Measurements from ENCODE around the gene DSP.

DSP gene

GRCh38 chr6:7556394-7557106 is 15.1 kb downstream of the DSP start:
- Histone ChIP-seq H3F3A (ENCODE audit: low read depth) (no peaks in the 10 kb centered on the region), H3K9me3 (ENCODE audit: insufficient read depth, low read depth, low read length) (no peaks in the 10 kb centered on the region), H3K4me2 (ENCODE audit: low read depth, low read length, poor library complexity, severe bottlenecking) (no peak overlapping the region), H3K36me3 (ENCODE audit: insufficient read depth, low read length) (no peaks in the 10 kb centered on the region), H3K27me3 (ENCODE audit: insufficient read depth, low read length, poor library complexity, severe bottlenecking) (no peaks in the 10 kb centered on the region), H4K20me1 (ENCODE audit: insufficient read depth, low read length, poor library complexity, severe bottlenecking) (no peaks in the 10 kb centered on the region), H3K79me2 (ENCODE audit: insufficient read depth, low read length) (no peaks in the 10 kb centered on the region), H3K4me1 (ENCODE audit: insufficient read depth, low read length, poor library complexity, severe bottlenecking) (no peaks in the 10 kb centered on the region), H3K9ac (ENCODE audit: low read depth, low read length, poor library complexity, severe bottlenecking) (no peak overlapping the region), H3K4me3 (ENCODE audit: low read length, poor library complexity, severe bottlenecking) (no peak overlapping the region), H2AFZ (ENCODE audit: low read length) (no peak overlapping the region), H3K9me2 (replicated peaks; ENCODE audit: low read depth, low read length) (no peaks in the 10 kb centered on the region)
- no peak for TF ChIP-seq EZH2phosphoT487 (IDR thresholded peaks at IDR 0.05; ENCODE audit: borderline replicate concordance)
- TF ChIP-seq, protein P1, sequence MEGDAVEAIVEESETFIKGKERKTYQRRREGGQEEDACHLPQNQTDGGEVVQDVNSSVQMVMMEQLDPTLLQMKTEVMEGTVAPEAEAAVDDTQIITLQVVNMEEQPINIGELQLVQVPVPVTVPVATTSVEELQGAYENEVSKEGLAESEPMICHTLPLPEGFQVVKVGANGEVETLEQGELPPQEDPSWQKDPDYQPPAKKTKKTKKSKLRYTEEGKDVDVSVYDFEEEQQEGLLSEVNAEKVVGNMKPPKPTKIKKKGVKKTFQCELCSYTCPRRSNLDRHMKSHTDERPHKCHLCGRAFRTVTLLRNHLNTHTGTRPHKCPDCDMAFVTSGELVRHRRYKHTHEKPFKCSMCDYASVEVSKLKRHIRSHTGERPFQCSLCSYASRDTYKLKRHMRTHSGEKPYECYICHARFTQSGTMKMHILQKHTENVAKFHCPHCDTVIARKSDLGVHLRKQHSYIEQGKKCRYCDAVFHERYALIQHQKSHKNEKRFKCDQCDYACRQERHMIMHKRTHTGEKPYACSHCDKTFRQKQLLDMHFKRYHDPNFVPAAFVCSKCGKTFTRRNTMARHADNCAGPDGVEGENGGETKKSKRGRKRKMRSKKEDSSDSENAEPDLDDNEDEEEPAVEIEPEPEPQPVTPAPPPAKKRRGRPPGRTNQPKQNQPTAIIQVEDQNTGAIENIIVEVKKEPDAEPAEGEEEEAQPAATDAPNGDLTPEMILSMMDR (conservative IDR thresholded peaks at IDR 0.05; ENCODE audit: low read length): no peak

DNA sequence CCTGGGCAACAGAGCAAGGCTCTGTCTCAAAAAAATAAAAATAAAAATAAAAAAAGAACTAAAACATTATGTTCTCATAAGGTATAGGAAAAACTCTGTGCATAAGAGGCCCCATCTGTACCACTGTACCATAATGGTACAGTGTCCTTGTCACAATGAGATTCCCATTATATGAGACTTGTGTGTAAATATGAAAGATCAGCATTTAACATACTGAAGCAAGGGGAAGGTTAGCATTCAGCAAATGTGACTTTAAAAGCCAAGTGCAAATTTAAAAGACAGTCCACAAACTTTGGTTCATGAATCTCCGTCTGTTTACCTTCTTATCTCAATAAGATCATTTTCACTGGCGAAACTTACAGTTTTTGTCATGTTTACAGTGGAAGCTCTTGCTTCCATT is 16.2 kb downstream of the DSP start:
- Histone ChIP-seq H4K20me1 (ENCODE audit: insufficient read depth, low read length, poor library complexity, severe bottlenecking) (no peaks in the 10 kb centered on the region), H3K9me2 (replicated peaks; ENCODE audit: low read depth, low read length) (no peaks in the 10 kb centered on the region), H2AFZ (ENCODE audit: low read length) (no peak overlapping the region), H3K36me3 (ENCODE audit: insufficient read depth, low read length) (no peaks in the 10 kb centered on the region), H3K4me3 (ENCODE audit: low read length, poor library complexity, severe bottlenecking) (no peak overlapping the region), H3K27me3 (ENCODE audit: insufficient read depth, low read length, poor library complexity, severe bottlenecking) (no peaks in the 10 kb centered on the region), H3K4me1 (ENCODE audit: insufficient read depth, low read length, poor library complexity, severe bottlenecking) (no peaks in the 10 kb centered on the region), H3K4me2 (ENCODE audit: low read depth, low read length, poor library complexity, severe bottlenecking) (no peak overlapping the region), H3K9ac (ENCODE audit: low read depth, low read length, poor library complexity, severe bottlenecking) (no peak overlapping the region), H3K9me3 (ENCODE audit: insufficient read depth, low read depth, low read length) (no peaks in the 10 kb centered on the region), H3F3A (ENCODE audit: low read depth) (no peaks in the 10 kb centered on the region), H3K79me2 (ENCODE audit: insufficient read depth, low read length) (no peaks in the 10 kb centered on the region)
- TF ChIP-seq, protein P1 (conservative IDR thresholded peaks at IDR 0.05; ENCODE audit: low read length): no peak
- TF ChIP-seq EZH2phosphoT487 (IDR thresholded peaks at IDR 0.05; ENCODE audit: borderline replicate concordance): no peak

DNA sequence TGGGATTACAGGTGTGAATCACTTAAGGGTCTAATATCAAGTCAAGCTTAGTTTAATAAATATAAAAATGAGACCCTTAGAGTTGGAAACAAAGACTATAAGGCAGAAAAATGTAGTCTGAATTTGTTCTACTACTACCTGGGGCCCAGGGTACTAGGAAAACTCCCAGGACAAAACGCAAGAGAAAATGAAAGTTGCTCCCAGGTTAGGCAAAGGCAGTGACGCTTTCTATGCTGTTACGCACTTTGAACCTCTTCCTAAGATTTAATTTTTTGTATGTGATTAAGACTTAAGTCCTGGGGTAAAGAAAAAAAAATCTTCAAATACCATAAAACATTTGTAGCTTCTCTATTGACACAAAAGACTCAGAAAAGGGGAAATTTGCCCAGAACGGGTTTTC is 17.3 kb downstream of the DSP start:
- Histone ChIP-seq H3K4me1 (ENCODE audit: insufficient read depth, low read length, poor library complexity, severe bottlenecking) (no peaks in the 10 kb centered on the region), H3K9me3 (ENCODE audit: insufficient read depth, low read depth, low read length) (no peaks in the 10 kb centered on the region), H2AFZ (ENCODE audit: low read length) (no peak overlapping the region), H3K9ac (ENCODE audit: low read depth, low read length, poor library complexity, severe bottlenecking) (no peak overlapping the region), H4K20me1 (ENCODE audit: insufficient read depth, low read length, poor library complexity, severe bottlenecking) (no peaks in the 10 kb centered on the region), H3K4me3 (ENCODE audit: low read length, poor library complexity, severe bottlenecking) (no peak overlapping the region), H3F3A (ENCODE audit: low read depth) (no peaks in the 10 kb centered on the region), H3K27me3 (ENCODE audit: insufficient read depth, low read length, poor library complexity, severe bottlenecking) (no peaks in the 10 kb centered on the region), H3K79me2 (ENCODE audit: insufficient read depth, low read length) (no peaks in the 10 kb centered on the region), H3K4me2 (ENCODE audit: low read depth, low read length, poor library complexity, severe bottlenecking) (no peak overlapping the region), H3K36me3 (ENCODE audit: insufficient read depth, low read length) (no peaks in the 10 kb centered on the region), H3K9me2 (replicated peaks; ENCODE audit: low read depth, low read length) (no peaks in the 10 kb centered on the region)
- no peak for TF ChIP-seq EZH2phosphoT487 (IDR thresholded peaks at IDR 0.05; ENCODE audit: borderline replicate concordance)
- TF ChIP-seq, protein P1 (conservative IDR thresholded peaks at IDR 0.05; ENCODE audit: low read length): no peak

Data from Loucy (cell line).